H9 (cell line): ENCODE results near the gene PEX1. TPM values are rescaled to one million over a fixed set of nuclear protein-coding genes. Genes with fewer than 3 reads are reported as not detected.

Experiments
- DNase-seq: peaks from one replicate; pipeline ENCODE4 v3.0.0-alpha.2; 2017
- H2AFZ ChIP-seq: one replicate; pipeline ENCODE4 v1.6.1; 2013; ENCODE audit warnings: mild to moderate bottlenecking, low read length, control low read depth, moderate library complexity
- H2AK5ac ChIP-seq: 2 replicates; pipeline ENCODE4 v1.6.1; 2013; ENCODE audit warnings: low read length, control low read depth, mixed read lengths; ENCODE audit not compliant: insufficient read length
- H2BK120ac ChIP-seq: one replicate; pipeline ENCODE4 v1.6.1; 2013; ENCODE audit warnings: low read depth, mild to moderate bottlenecking, low read length, control low read depth, inconsistent platforms; ENCODE audit not compliant: poor library complexity, severe bottlenecking
- H2BK12ac ChIP-seq: 2 replicates; pipeline ENCODE4 v1.6.1; 2013; ENCODE audit warnings: low read length, control low read depth, mixed read lengths, low read depth; ENCODE audit not compliant: insufficient read length
- H2BK15ac ChIP-seq: 2 replicates; pipeline ENCODE4 v1.6.1; 2013; ENCODE audit warnings: low read depth, low read length, control low read depth
- H2BK20ac ChIP-seq: one replicate; pipeline ENCODE4 v1.6.1; 2013; ENCODE audit warnings: low read depth, mild to moderate bottlenecking, low read length, control low read depth, inconsistent platforms; ENCODE audit not compliant: poor library complexity, severe bottlenecking
- H2BK5ac ChIP-seq: 2 replicates; pipeline ENCODE4 v1.6.1; 2013; ENCODE audit warnings: low read length, control low read depth, mixed read lengths; ENCODE audit not compliant: insufficient read length
- H3K14ac ChIP-seq: 2 replicates; pipeline ENCODE4 v1.6.1; 2013; ENCODE audit warnings: low read length, control low read depth; ENCODE audit not compliant: insufficient read depth
- H3K18ac ChIP-seq: 2 replicates; pipeline ENCODE4 v1.6.1; 2013; ENCODE audit warnings: low read depth, mild to moderate bottlenecking, mixed read lengths, low read length, control low read depth; ENCODE audit not compliant: insufficient read length
- H3K23ac ChIP-seq: 2 replicates; pipeline ENCODE4 v1.6.1; 2013; ENCODE audit warnings: low read length, control low read depth, mixed read lengths, low read depth; ENCODE audit not compliant: insufficient read length
- H3K23me2 ChIP-seq: 2 replicates; pipeline ENCODE4 v1.6.1; 2013; ENCODE audit warnings: low read depth, mild to moderate bottlenecking, mixed read lengths, low read length, control low read depth; ENCODE audit not compliant: insufficient read length, poor library complexity, severe bottlenecking
- H3K27ac ChIP-seq: 2 replicates; pipeline ENCODE4 v1.5.1; 2013; ENCODE audit warnings: low read length, control low read depth, mixed read lengths, low read depth; ENCODE audit not compliant: insufficient read length
- H3K27me3 ChIP-seq: 2 replicates; pipeline ENCODE4 v1.6.1; 2013; ENCODE audit warnings: low read length, control low read depth, inconsistent platforms; ENCODE audit not compliant: insufficient read depth
- H3K4ac ChIP-seq: 2 replicates; pipeline ENCODE4 v1.6.1; 2013; ENCODE audit warnings: low read depth, mild to moderate bottlenecking, control low read depth, inconsistent platforms, low read length, moderate library complexity
- H3K4me1 ChIP-seq: 2 replicates; pipeline ENCODE4 v1.6.1; 2013; ENCODE audit warnings: low read length, control low read depth, inconsistent platforms; ENCODE audit not compliant: insufficient read depth
- H3K4me2 ChIP-seq: 2 replicates; pipeline ENCODE4 v1.6.1; 2013; ENCODE audit warnings: low read length, control low read depth, mixed read lengths; ENCODE audit not compliant: insufficient read length, insufficient read depth
- H3K56ac ChIP-seq: 2 replicates; pipeline ENCODE4 v1.6.1; 2013; ENCODE audit warnings: low read depth, mild to moderate bottlenecking, mixed read lengths, low read length, control low read depth; ENCODE audit not compliant: insufficient read length
- H3K79me1 ChIP-seq: 2 replicates; pipeline ENCODE4 v1.6.1; 2013; ENCODE audit warnings: low read depth, mild to moderate bottlenecking, moderate library complexity, low read length, control low read depth, inconsistent platforms; ENCODE audit not compliant: insufficient read depth, poor library complexity, severe bottlenecking
- H3K79me2 ChIP-seq: 2 replicates; pipeline ENCODE4 v1.6.1; 2013; ENCODE audit warnings: low read length, control low read depth, inconsistent platforms; ENCODE audit not compliant: insufficient read depth
- H3K9ac ChIP-seq: 2 replicates; pipeline ENCODE4 v1.6.1; 2013; ENCODE audit warnings: low read length, control low read depth, mixed read lengths; ENCODE audit not compliant: insufficient read length; ENCODE audit errors: extremely low read depth
- H3K9me3 ChIP-seq: one replicate; pipeline ENCODE4 v1.6.1; 2013; ENCODE audit warnings: low read depth, low read length, inconsistent platforms; ENCODE audit not compliant: control insufficient read depth
- H3T11ph ChIP-seq: one replicate; pipeline ENCODE4 v1.6.1; 2013; ENCODE audit warnings: mild to moderate bottlenecking, low read length, control low read depth, inconsistent platforms
- H4K20me1 ChIP-seq: one replicate; pipeline ENCODE4 v1.6.1; 2013; ENCODE audit not compliant: control insufficient read depth, insufficient read length, insufficient read depth
- H4K5ac ChIP-seq: 2 replicates; pipeline ENCODE4 v1.6.1; 2013; ENCODE audit warnings: low read depth, mild to moderate bottlenecking, mixed read lengths, low read length, control low read depth; ENCODE audit not compliant: insufficient read length
- H4K8ac ChIP-seq: replicated peaks from 2 replicates; pipeline ENCODE4 v1.6.1; 2013; ENCODE audit warnings: low read length, control low read depth, mixed read lengths, low read depth; ENCODE audit not compliant: insufficient read length
- H4K91ac ChIP-seq: 2 replicates; pipeline ENCODE4 v1.6.1; 2013; ENCODE audit warnings: low read depth, mild to moderate bottlenecking, moderate library complexity, mixed read lengths, low read length, control low read depth; ENCODE audit not compliant: insufficient read length
- H3K27ac Mint-ChIP-seq, 3 experiments: 2 replicates in 2 of 3; 3 replicates in 1 of 3; pipeline ENCODE4 v1.8.0; 2020 to 2021; ENCODE audit warnings: mixed read lengths in 3 of 3, mild to moderate bottlenecking in 1 of 3, moderate library complexity in 1 of 3
- H3K27me3 Mint-ChIP-seq: 2 replicates; pipeline ENCODE4 v1.8.0; 2021; ENCODE audit warnings: low read depth, mild to moderate bottlenecking, moderate library complexity, mixed read lengths
- H3K36me3 Mint-ChIP-seq, 3 experiments: 2 replicates in 2 of 3; 3 replicates in 1 of 3; pipeline ENCODE4 v1.8.0; 2020 to 2021; ENCODE audit warnings: low read depth in 3 of 3, mixed read lengths in 3 of 3; ENCODE audit not compliant: insufficient read depth in 1 of 3
- H3K4me1 Mint-ChIP-seq, 2 experiments: 2 replicates each; pipeline ENCODE4 v1.8.0; 2020; ENCODE audit warnings: mixed read lengths in 2 of 2
- H3K4me3 Mint-ChIP-seq, 2 experiments: 2 replicates in 1 of 2; 3 replicates in 1 of 2; pipeline ENCODE4 v1.8.0; 2020 to 2021; ENCODE audit warnings: mild to moderate bottlenecking in 2 of 2, mixed read lengths in 2 of 2, moderate library complexity in 1 of 2
- H3K9me3 Mint-ChIP-seq, 2 experiments: 2 replicates in 1 of 2; 3 replicates in 1 of 2; pipeline ENCODE4 v1.8.0; 2020; ENCODE audit warnings: mild to moderate bottlenecking in 2 of 2, mixed read lengths in 2 of 2, moderate library complexity in 1 of 2
- total RNA-seq: library from RNA; stranded (reverse); gene quantifications from 2 replicates; pipeline ENCODE4 v1.2.1, GENCODE V29; 2021
- TF ChIP-seq, protein P1 (sequence below): fragments of 200-600 bp; sonication (generic); conservative IDR thresholded peaks from 3 replicates; pipeline ENCODE4 v1.8.0; 2021; ENCODE audit warnings: antibody characterized with exemption, mild to moderate bottlenecking

PEX1 gene
- total RNA-seq, 1 experiment from 2014 or later, result 21.8 TPM

DNA sequence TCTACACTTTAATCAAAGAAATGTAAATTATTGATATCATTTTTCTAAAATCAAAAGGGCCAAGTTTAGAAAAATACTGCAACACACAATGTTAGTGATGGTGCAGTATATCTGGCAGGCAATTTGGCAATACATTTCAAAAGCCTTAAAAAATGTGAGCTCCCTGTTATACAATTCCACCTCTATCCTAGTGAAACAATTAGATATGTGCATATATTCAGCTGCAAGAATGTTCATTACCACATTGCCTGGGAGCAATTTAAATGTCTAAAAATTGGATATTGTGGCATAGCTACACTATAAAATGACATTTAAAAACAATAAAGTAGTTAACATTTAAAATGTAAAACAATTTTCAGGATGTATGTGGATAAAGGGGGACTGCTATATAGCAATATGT lies 40.5 kb downstream of the PEX1 start:
- no peak overlapping the region for H3K56ac ChIP-seq
- H3K4me1 Mint-ChIP-seq, result no peaks in the 10 kb centered on the region
- DNase-seq, result no peak
- H3K36me3 Mint-ChIP-seq, result peaks cover 17 to 54% (median 45%) of the 10 kb centered on the region in 3 experiments; a peak in 6 of 7 replicates
- no peaks in the 10 kb centered on the region for H3K4me1 ChIP-seq
- no peaks in the 10 kb centered on the region for H4K20me1 ChIP-seq
- no peaks in the 10 kb centered on the region for H3K79me1 ChIP-seq
- no peak overlapping the region for H3K18ac ChIP-seq
- no peak overlapping the region for H3K14ac ChIP-seq
- H2BK120ac ChIP-seq, result no peak overlapping the region
- H3K23ac ChIP-seq, result no peak overlapping the region
- no peaks in the 10 kb centered on the region for H3K27me3 ChIP-seq
- H2BK20ac ChIP-seq, result no peak overlapping the region
- TF ChIP-seq, protein P1, sequence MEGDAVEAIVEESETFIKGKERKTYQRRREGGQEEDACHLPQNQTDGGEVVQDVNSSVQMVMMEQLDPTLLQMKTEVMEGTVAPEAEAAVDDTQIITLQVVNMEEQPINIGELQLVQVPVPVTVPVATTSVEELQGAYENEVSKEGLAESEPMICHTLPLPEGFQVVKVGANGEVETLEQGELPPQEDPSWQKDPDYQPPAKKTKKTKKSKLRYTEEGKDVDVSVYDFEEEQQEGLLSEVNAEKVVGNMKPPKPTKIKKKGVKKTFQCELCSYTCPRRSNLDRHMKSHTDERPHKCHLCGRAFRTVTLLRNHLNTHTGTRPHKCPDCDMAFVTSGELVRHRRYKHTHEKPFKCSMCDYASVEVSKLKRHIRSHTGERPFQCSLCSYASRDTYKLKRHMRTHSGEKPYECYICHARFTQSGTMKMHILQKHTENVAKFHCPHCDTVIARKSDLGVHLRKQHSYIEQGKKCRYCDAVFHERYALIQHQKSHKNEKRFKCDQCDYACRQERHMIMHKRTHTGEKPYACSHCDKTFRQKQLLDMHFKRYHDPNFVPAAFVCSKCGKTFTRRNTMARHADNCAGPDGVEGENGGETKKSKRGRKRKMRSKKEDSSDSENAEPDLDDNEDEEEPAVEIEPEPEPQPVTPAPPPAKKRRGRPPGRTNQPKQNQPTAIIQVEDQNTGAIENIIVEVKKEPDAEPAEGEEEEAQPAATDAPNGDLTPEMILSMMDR, result no peak
- H4K91ac ChIP-seq, result no peak overlapping the region
- H3K9me3 ChIP-seq, result no peaks in the 10 kb centered on the region
- no peak overlapping the region for H4K8ac ChIP-seq
- H2AK5ac ChIP-seq, result no peak overlapping the region
- H2AFZ ChIP-seq, result no peak overlapping the region
- H2BK15ac ChIP-seq, result no peak overlapping the region
- no peak overlapping the region for H3K27ac Mint-ChIP-seq
- H3K23me2 ChIP-seq, result no peaks in the 10 kb centered on the region
- H3K27ac ChIP-seq, result no peak overlapping the region
- H3K9ac ChIP-seq, result no peak overlapping the region
- H3K4ac ChIP-seq, result no peak overlapping the region
- H4K5ac ChIP-seq, result no peak overlapping the region
- H3K4me3 Mint-ChIP-seq, result no peak overlapping the region
- H3K79me2 ChIP-seq, result no peaks in the 10 kb centered on the region
- H2BK5ac ChIP-seq, result no peak overlapping the region
- no peaks in the 10 kb centered on the region for H3K9me3 Mint-ChIP-seq
- no peak overlapping the region for H2BK12ac ChIP-seq
- H3K4me2 ChIP-seq, result no peak overlapping the region
- no peaks in the 10 kb centered on the region for H3K27me3 Mint-ChIP-seq
- no peak overlapping the region for H3T11ph ChIP-seq
